ENCODE measurements around the gene ANKRD6. TPM values are rescaled to one million over a fixed set of nuclear protein-coding genes. Genes with fewer than 3 reads are reported as not detected.

ANKRD6 gene
- total RNA-seq, 1 experiment from 2014 or later, result 20.5 TPM

GRCh38 chr6:89581689-89582088 lies 148.7 kb downstream of the ANKRD6 start:
- Mint-ChIP-seq H3K27ac (ENCODE audit: unreplicated experiment) (no peak overlapping the region), H3K36me3 (ENCODE audit: insufficient read depth, unreplicated experiment) (no peaks in the 10 kb centered on the region), H3K4me1 (ENCODE audit: low read depth, unreplicated experiment) (peaks cover 3% of the 10 kb centered on the region), H3K9me3 (ENCODE audit: unreplicated experiment) (no peaks in the 10 kb centered on the region), H3K27me3 (ENCODE audit: insufficient read depth, unreplicated experiment) (no peaks in the 10 kb centered on the region), H3K4me3 (ENCODE audit: unreplicated experiment) (no peak overlapping the region)
- Histone ChIP-seq H3K4me3 (ENCODE audit: low read depth, low read length) (no peak overlapping the region), H3K9me3 (no peaks in the 10 kb centered on the region), H3K4me1 (no peaks in the 10 kb centered on the region), H3K36me3 (ENCODE audit: control insufficient read depth, insufficient read depth, low read length) (no peaks in the 10 kb centered on the region), H3K27me3 (replicated peaks; ENCODE audit: control insufficient read depth, insufficient read depth, low read length) (no peaks in the 10 kb centered on the region)
- CTCF ChIA-PET, result no interaction called here
- intact Hi-C loops (cut with micrococcal nuclease; ENCODE audit: unreplicated experiment), result no loop called here
- POLR2A ChIA-PET, result no interaction called here
- no peak for DNase-seq
- no TSS peak for BruUV-seq (replicated peaks)
- no peak for TF ChIP-seq CTCF (IDR thresholded peaks at IDR 0.05; ENCODE audit: insufficient read depth in 1 of 2, low read depth in 1 of 2, low read length in 1 of 2, severe bottlenecking in 1 of 2, unreplicated experiment in 1 of 2)

DNA sequence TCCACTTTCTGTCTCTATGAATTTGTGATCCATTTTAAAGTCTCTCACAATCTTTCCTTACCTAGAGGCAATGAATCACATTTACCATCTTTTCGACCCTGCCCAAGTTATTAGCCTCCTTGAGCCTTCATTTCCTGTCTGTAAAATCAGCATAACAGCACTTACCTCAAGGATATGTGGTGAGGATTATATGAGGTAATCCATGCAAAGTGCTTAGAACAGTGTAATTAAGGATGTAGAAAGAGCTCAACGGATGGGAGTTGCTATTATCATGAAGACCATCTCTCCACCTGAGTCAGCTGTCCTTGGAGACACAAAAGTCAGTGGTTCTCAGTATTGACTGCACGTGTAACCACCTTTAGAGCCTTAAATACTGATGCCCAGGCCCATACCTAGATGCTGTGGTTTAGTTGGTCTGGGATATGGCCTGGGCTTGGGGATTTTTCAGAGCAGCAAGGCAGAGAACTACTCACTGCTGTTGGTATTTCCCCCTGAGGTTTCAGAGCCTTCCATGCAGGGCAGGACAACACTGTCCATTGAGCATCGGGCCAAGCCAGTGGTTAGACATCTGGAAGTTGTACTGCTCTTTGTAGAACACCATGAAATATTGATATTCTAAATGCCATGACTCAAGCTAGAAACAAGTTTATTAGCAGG lies 149.8 kb downstream of the ANKRD6 start:
- no peak for TF ChIP-seq CTCF (IDR thresholded peaks at IDR 0.05; ENCODE audit: insufficient read depth in 1 of 2, low read depth in 1 of 2, low read length in 1 of 2, severe bottlenecking in 1 of 2, unreplicated experiment in 1 of 2)
- Mint-ChIP-seq H3K4me3 (ENCODE audit: unreplicated experiment) (no peak overlapping the region), H3K4me1 (ENCODE audit: low read depth, unreplicated experiment) (no peaks in the 10 kb centered on the region), H3K36me3 (ENCODE audit: insufficient read depth, unreplicated experiment) (no peaks in the 10 kb centered on the region), H3K27ac (ENCODE audit: unreplicated experiment) (no peak overlapping the region), H3K9me3 (ENCODE audit: unreplicated experiment) (no peaks in the 10 kb centered on the region), H3K27me3 (ENCODE audit: insufficient read depth, unreplicated experiment) (no peaks in the 10 kb centered on the region)
- Histone ChIP-seq H3K4me3 (ENCODE audit: low read depth, low read length) (no peak overlapping the region), H3K36me3 (ENCODE audit: control insufficient read depth, insufficient read depth, low read length) (no peaks in the 10 kb centered on the region), H3K9me3 (no peaks in the 10 kb centered on the region), H3K27me3 (replicated peaks; ENCODE audit: control insufficient read depth, insufficient read depth, low read length) (no peaks in the 10 kb centered on the region), H3K4me1 (no peaks in the 10 kb centered on the region)
- ChIA-PET CTCF (no interaction called here), POLR2A (no interaction called here)
- DNase-seq, result no peak
- intact Hi-C loops (cut with micrococcal nuclease; ENCODE audit: unreplicated experiment), result no loop called here
- no TSS peak for BruUV-seq (replicated peaks)

GRCh38 chr6:89583559-89583958 lies 150.6 kb downstream of the ANKRD6 start:
- Mint-ChIP-seq H3K9me3 (ENCODE audit: unreplicated experiment) (no peaks in the 10 kb centered on the region), H3K4me3 (ENCODE audit: unreplicated experiment) (no peak overlapping the region), H3K36me3 (ENCODE audit: insufficient read depth, unreplicated experiment) (no peaks in the 10 kb centered on the region), H3K27me3 (ENCODE audit: insufficient read depth, unreplicated experiment) (no peaks in the 10 kb centered on the region), H3K4me1 (ENCODE audit: low read depth, unreplicated experiment) (no peaks in the 10 kb centered on the region), H3K27ac (ENCODE audit: unreplicated experiment) (no peak overlapping the region)
- H3K9me3 ChIP-seq, result no peaks in the 10 kb centered on the region
- ChIA-PET CTCF (interaction anchor here (1.3 kb wide), 1 partner anchor 15 kb away, joined by 3 read pairs; no protein-coding TSS in a partner anchor), POLR2A (no interaction called here)
- no peaks in the 10 kb centered on the region for H3K27me3 ChIP-seq (replicated peaks; ENCODE audit: control insufficient read depth, insufficient read depth, low read length)
- H3K36me3 ChIP-seq (ENCODE audit: control insufficient read depth, insufficient read depth, low read length), result no peaks in the 10 kb centered on the region
- intact Hi-C loops (cut with micrococcal nuclease; ENCODE audit: unreplicated experiment), result no loop called here
- TF ChIP-seq CTCF (IDR thresholded peaks at IDR 0.05; ENCODE audit: insufficient read depth in 1 of 2, low read depth in 1 of 2, low read length in 1 of 2, severe bottlenecking in 1 of 2, unreplicated experiment in 1 of 2), result no peak
- no peak for DNase-seq
- H3K4me3 ChIP-seq (ENCODE audit: low read depth, low read length), result no peak overlapping the region
- H3K4me1 ChIP-seq, result no peaks in the 10 kb centered on the region
- no TSS peak for BruUV-seq (replicated peaks)

Measured in Caco-2 (cell line).